Measurements from ENCODE around the gene MORN1. TPM values are rescaled to one million over a fixed set of nuclear protein-coding genes. Genes with fewer than 3 reads are reported as not detected.
A peak's percentile ranks its signal among the peaks of the same experiment; 100 is the strongest.

The MORN1 gene
- total RNA-seq, 1 experiment from 2014 or later = 17.8 TPM

DNA sequence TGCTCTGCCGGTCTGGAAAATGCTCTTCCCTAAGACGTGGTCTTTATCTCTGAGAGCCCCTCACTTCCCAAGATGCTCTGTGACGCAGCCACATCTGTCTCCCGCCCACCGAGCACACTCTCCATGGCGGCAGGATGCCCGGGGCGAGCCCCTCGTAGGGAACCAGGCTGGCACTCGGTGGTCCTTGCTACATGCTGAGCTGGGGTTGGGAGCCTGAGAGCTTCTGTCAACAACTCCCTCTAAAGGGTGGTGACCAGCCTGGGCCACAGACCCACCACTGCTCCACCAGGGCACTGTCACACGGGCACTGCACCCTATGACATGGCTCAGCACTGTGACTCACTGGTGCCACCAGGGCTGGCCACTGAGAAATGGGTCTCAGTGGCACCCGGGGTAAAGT is 18.4 kb upstream of the MORN1 start:
- in situ Hi-C loops (cut with HindIII; ENCODE audit: low pct_unique_long_range_greater_than_20kb, low sequenced_read_pairs) = no loop called here
- DNase-seq (ENCODE audit: low read depth, low spot score) = no peak

DNA sequence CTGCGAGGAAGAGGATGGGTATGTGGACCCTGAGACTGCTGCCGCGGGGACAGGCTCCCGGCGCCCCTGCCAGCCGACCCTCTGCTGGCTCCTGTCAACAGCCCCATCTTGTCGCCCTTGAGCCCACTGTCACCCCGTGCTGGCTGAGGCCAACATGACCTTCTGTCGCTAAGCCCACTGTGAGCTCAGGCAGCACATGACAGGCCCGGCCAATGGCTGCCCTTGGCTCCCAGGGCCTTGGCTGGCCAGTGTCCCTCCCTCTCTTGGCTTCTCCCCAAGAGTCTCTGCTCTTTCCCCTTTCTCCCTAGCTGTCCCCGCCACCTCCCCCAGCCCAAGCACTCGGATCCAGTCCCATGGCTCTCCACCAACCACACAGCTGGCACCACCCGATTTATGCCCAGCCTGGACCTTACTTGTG is 17.5 kb upstream of the MORN1 start:
- in situ Hi-C loops (cut with HindIII; ENCODE audit: low pct_unique_long_range_greater_than_20kb, low sequenced_read_pairs) = no loop called here
- DNase-seq (ENCODE audit: low read depth, low spot score) = no peak

DNA sequence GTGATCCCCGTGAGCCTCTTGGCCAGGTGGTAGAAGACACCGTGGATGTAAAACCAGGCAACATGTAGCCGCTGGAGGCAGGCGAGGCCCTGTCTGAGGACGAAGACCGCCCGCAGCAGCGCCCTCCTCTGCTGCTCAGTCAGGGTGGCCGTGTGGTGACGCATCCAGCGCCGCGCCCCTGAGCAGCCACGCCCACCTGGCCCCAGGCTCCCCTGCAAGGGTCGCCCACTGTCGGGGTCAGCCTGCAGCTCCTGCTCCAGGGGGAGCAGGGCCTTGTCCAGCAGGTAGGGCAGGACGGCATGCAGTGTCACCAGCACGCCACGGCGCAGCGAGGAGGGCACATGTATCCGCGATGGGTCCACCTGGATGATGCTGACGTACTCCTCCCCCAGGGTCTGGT is 17.1 kb upstream of the MORN1 start:
- no peak for DNase-seq (ENCODE audit: low read depth, low spot score)
- in situ Hi-C loops (cut with HindIII; ENCODE audit: low pct_unique_long_range_greater_than_20kb, low sequenced_read_pairs) = no loop called here

DNA sequence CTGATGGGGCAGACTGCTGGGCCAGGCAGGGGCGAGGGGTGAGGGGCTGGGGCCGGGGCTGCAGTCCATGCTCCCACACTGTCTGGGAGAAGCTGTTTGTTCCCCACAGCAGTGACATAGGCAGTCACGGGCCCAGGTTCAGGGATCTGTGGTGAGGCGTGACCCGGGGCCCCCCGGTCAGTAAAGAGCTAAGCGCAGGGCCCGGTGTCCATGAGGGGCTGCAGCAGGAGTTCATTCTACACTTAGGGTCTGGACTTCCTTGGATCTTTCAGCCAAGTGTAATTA is 16.6 kb upstream of the MORN1 start:
- DNase-seq (ENCODE audit: low read depth, low spot score) = no peak
- in situ Hi-C loops (cut with HindIII; ENCODE audit: low pct_unique_long_range_greater_than_20kb, low sequenced_read_pairs) = no loop called here

DNA sequence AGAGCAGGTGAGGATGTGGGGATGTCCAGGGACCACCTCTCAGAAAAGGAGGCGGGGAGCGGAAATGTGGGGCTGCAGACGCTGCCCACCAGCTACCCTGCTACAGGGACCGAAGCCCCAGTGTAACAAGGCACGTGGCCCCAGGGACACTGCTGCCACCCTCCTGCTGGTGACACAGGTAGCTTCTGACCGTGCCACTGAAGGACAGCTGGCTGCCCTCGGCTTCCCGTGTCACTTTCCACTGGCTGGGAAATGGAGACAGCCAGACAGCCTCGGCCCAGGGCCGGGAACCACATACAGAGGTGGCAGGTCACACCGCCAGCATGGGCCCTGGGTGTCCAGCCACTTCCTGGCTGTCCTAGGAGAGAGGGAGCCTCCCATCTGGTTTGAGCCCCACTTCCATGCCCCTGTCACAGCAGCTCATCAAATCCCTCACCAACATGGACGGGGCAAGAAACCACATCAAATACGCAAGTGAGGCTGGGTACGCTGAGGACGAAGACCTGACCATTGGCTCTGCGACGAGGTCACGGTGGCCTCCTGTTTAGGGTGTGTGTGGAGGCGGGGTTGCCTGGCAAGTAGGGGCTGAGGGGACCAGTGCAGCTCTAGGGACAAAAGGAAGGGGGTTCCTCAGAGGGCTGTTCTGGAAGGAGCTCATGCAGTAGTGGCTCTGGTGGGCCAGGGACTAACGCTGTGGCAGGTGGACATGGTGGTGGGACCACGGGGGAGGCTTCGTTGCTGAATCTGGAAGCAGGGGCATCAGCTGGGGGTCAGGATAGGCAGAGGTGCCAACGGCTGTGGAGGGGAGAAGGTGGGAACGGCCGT is 16.0 kb upstream of the MORN1 start:
- no peak for DNase-seq (ENCODE audit: low read depth, low spot score)
- in situ Hi-C loops (cut with HindIII; ENCODE audit: low pct_unique_long_range_greater_than_20kb, low sequenced_read_pairs) = no loop called here

DNA sequence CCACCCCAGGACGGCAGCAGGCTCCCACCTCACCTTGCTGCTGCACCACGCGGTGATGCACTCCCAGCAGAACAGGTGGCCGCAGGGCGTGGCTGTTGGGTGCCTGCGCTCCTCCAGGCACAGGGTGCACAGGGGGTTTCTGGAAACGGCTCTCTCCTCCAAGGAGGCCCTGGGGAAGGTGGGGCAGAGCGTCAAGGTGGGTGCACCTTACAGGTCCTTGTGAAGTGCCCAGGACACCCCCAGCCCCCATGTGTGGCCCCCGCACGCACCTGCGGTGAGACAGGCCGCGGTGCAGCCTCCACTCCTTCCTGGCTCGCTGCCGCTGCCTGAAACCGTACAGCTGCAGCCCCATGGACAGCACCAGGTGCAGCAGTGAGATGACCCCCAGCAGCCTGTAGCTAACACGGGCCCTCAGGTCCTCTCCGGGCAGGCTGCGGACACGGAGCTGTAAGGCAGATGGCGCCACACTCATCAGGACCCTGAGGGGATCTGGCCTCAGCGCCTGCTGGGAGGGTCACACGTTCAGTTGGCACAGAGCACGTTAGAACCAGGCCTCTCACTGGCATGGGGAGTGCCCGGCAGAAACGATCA is 15.2 kb upstream of the MORN1 start:
- in situ Hi-C loops (cut with HindIII; ENCODE audit: low pct_unique_long_range_greater_than_20kb, low sequenced_read_pairs) = no loop called here
- DNase-seq (ENCODE audit: low read depth, low spot score) = peak; percentile 32

DNA sequence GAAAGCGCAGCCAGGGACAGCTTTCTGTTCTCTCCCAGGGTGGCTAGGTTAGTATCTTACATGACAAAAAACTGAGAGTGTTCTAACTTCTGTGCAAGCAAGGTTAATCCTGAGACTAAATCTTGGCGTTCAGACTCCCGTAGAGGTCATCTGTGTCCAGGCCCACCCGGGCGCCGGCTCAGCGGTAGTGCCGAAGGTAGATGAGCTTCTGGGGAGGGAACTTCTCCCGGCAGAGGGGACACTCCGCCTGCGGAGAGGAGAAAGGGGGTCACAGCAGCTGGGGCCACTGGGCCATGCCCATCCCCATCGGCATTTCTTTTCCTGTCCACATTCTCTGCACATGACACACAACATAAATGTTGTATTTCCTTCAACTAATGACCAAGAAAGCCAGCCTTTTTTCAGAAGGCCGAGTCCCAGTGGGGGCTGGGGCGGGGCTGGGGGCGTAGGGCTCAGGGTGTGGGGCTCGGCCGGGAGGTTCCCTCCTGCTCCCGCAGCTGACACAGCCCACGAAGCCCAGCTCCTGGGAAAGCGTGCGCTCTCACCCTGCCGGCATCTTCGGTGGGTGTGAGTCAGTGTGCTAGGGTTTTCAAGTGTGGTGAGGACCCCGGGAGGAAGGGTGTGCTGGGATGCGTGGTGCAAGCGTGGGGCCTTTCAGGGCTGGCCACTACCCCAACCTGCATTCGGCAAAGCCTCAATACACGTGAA is 14.4 kb upstream of the MORN1 start:
- DNase-seq (ENCODE audit: low read depth, low spot score) = no peak
- in situ Hi-C loops (cut with HindIII; ENCODE audit: low pct_unique_long_range_greater_than_20kb, low sequenced_read_pairs) = no loop called here

DNA sequence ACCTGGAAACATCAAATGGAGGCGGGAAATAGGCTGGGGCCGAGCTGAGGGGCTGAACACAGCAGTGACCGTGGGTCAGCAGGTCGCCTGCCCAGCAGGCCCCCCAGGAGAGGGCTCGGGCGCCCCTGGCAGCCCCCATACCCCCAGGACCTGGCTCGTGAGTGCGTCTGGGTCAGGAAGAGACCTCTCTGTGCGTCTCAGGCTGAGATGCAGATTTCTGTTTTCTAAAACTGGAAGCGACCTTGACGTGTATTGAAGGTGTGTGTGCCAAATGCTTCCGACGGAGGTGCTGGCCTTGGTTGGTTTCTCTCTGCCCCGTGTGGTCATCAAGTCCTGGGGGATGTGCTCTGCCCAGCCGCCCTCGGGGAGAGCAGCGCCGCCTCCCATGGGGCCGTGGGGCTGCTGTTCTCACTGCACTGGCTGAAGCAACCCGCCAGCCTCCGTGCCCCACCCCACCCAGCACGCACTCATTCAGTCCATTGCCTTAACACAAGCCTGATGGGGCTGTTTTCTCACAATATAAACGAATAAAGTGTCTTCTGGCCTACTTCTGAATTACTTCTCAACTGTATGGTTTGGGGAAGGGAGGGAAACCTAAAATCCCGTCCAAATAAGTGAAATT is 13.6 kb upstream of the MORN1 start:
- in situ Hi-C loops (cut with HindIII; ENCODE audit: low pct_unique_long_range_greater_than_20kb, low sequenced_read_pairs) = no loop called here
- no peak for DNase-seq (ENCODE audit: low read depth, low spot score)

DNA sequence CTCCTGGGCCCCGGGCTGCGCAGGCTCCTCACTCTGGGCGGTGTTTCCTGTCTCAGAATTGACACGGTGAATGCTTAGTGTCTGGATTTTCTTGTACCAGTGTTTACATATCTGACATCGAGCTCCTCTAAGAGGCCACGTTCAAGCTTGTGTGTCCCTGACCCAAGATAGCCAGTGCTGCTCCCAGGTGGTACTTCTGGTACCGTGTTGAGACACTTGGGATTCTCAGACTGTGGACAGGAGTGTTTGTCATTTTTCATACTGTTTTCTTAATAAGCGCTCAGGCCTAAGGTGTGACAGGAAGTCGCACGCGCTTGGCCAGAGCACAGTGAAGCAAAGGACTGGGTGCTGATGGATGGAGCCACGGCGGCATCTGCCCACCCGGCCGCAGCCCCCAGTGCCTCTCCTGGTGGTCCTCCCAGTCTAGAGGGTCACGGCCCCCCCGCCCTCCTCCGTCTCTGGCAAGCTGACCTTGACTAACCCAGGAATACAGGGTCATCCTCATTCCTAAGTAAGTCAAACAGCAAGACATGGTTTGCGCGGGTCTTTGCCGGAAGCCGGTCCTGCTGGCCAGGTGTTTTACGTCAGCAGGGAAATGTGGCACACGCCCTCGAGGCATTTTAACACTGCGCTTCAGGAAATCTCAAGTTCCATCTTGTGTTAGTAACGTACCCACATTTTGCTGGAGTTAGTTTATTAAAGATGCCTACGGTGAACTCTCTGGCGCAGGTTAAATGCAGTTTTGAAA is 13.0 kb upstream of the MORN1 start:
- in situ Hi-C loops (cut with HindIII; ENCODE audit: low pct_unique_long_range_greater_than_20kb, low sequenced_read_pairs) = no loop called here
- no peak for DNase-seq (ENCODE audit: low read depth, low spot score)

DNA sequence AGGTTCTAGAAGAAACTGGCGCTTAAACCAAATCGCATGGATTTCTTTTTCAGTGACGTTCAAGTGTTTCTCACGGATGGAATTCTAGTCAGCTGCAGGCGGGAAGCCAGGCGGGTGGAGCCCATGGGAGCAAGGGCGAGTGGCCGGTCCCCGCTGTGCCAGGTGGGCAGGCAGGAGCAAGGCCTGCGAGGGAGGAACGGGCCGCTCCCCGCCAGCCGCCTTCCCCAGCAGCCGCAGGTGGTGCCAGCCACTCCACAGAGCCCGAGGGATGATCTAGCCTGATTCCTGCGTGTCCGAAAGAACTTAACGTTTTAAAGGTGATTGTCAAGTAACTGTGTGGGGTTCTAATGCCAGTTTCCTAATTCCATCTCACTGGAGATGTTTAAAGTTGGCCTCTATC is 11.9 kb upstream of the MORN1 start:
- no peak for DNase-seq (ENCODE audit: low read depth, low spot score)
- in situ Hi-C loops (cut with HindIII; ENCODE audit: low pct_unique_long_range_greater_than_20kb, low sequenced_read_pairs) = no loop called here

DNA sequence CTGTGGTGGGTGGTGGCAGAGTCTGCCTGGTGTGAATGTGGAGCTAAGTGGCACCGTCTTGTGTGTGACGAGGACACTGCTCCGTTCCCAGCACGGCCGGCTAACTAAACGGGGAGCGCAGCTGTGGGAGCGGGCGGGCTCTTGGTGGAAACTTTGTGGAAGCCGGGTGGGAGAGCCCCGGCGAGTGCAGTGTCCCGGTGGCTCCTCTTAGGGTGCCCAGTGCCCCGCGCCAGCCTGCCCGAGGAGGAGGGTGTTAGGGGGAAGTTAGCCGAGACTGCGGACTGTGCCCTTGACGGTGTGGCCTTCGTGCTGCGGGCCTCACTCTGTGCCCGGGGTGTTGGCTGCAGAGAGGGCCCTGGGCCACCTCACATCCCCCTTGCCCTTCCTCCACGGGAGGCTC is 11.1 kb upstream of the MORN1 start:
- in situ Hi-C loops (cut with HindIII; ENCODE audit: low pct_unique_long_range_greater_than_20kb, low sequenced_read_pairs) = no loop called here
- no peak for DNase-seq (ENCODE audit: low read depth, low spot score)

DNA sequence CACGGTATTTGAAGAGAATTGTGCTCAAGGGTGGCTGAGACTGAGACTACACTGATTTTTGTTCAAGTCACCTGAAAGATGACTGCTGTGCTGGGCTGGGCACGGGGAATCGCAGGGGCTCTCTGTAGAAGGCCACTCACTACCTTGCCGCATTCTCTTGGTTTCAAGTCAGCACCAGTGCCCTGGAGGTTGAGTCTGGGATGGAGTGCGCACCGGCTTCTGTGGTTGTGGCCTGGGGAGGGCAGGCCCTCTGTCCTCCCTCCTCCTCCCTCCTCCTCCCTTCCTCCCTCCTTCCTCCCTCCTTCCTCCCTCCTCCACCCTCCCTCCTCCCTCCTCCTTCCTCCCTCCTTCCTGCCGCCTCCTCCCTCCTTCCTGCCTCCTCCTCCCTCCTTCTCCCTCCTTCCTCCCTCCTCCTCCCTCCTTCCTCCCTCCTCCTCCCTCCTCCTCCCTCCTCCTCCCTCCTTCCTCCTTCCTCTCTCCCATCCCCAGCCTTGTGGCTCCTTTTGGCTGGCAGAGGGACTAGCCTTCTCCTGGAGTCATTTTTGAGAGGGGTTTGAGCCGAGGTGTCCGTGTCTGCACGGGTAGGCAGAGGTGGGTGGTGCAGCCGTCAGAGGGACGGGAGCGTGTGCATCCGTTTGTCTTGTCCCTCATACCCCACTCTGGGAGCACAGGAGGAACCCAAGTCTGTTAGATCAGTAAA is 9.7 kb upstream of the MORN1 start:
- in situ Hi-C loops (cut with HindIII; ENCODE audit: low pct_unique_long_range_greater_than_20kb, low sequenced_read_pairs) = no loop called here
- no peak for DNase-seq (ENCODE audit: low read depth, low spot score)

DNA sequence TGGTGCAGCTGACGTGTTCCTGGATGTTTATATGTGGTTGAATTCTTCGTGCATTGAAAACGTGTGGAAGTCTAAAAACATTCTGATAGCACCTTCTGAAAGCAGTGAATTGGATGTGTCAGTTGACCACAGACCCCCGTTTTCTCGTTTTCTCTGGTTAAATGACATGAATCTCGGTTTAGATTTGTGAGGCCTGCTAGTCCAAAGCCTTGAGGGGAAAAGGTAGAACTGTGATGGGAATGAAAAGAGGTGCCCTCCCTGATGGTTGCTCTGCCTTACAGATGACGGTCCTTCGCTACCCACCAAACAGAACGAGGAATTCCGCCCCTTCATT is 9.2 kb upstream of the MORN1 start:
- in situ Hi-C loops (cut with HindIII; ENCODE audit: low pct_unique_long_range_greater_than_20kb, low sequenced_read_pairs) = no loop called here
- DNase-seq (ENCODE audit: low read depth, low spot score) = no peak

DNA sequence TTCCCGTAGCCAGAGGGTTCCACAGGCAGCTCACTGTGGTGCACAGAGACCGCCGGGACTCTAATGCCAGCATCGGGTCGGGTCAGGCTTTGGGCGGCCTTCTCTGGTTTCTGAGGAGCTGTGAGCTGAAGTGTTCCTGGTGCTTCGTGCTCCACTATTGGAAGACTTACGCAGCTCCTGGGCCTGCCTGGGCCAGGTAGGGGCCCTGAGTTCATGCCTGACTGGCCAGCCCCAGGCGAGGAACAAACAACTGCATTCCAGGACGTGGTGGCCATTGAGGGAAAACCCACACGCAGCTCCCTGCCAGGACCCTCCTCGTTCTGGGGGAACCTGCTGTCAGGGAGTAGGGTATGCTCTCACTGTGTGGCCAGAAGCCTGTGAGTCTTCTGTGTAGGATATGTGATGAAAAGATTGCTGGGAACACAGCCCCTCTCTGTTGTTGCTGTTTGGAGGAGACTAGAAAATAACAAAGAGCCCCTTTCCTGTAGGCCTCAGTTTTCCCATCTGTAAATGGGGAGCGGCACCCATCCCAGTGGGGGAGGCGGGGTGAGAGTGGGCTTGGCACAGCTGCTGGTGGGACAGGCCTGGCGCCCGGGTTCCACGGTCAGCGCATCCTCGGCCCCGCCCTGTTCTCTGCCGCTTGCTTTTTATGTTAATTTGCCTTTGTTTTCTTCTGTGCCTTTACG is 8.7 kb upstream of the MORN1 start:
- in situ Hi-C loops (cut with HindIII; ENCODE audit: low pct_unique_long_range_greater_than_20kb, low sequenced_read_pairs) = no loop called here
- DNase-seq (ENCODE audit: low read depth, low spot score) = no peak

DNA sequence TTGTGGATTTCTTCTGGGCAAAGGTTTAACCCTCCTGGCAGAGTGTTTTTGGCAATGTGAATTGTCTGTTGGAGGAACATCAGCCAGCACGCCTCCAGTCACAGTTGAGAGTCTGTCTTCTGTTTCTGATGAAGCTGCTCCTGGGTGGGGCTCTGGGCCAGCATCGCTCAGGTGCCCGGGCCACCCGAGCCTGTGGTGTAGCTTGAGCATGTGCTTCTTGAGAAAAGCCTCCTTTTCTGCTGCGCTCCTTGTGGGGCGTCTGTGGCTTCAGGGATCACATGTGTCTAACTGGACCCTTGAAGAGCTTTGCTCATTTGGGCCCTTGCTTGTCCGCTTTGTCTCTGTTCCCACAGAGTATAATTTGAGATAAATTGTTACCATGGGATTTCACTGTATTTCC is 7.5 kb upstream of the MORN1 start:
- DNase-seq (ENCODE audit: low read depth, low spot score) = no peak
- in situ Hi-C loops (cut with HindIII; ENCODE audit: low pct_unique_long_range_greater_than_20kb, low sequenced_read_pairs) = no loop called here

DNA sequence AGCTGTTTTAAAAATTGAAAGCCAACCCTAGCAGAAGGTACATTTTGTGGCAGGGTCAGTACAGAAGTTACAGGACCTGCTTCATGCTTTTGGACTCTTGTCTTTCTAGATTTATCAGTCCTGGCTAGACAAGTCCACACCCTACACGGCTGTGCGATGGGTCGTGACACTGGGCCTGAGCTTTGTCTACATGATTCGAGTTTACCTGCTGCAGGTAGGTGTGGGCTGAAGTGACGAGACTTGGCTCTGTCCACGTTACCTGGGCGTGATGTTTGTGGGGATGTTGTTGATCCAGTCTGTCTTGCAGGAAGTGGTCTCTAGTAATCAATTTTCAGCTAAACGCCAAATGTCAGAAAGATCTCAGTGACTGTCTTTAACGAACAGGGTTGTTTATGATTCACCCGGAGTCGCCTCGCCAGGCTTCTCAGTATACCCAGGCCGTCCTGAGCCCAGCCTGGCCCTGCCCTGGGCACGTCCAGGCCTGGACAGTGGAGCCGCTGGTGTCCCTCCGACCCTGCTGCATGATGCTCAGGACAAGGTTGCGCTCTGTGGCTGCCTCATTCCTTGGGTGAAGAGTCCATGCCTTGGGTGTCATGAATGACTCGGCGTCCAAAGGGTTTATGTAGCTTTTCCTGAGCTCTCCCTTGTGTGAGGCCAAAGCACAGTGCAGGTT is 5.8 kb upstream of the MORN1 start:
- DNase-seq (ENCODE audit: low read depth, low spot score) = no peak
- in situ Hi-C loops (cut with HindIII; ENCODE audit: low pct_unique_long_range_greater_than_20kb, low sequenced_read_pairs) = no loop called here

DNA sequence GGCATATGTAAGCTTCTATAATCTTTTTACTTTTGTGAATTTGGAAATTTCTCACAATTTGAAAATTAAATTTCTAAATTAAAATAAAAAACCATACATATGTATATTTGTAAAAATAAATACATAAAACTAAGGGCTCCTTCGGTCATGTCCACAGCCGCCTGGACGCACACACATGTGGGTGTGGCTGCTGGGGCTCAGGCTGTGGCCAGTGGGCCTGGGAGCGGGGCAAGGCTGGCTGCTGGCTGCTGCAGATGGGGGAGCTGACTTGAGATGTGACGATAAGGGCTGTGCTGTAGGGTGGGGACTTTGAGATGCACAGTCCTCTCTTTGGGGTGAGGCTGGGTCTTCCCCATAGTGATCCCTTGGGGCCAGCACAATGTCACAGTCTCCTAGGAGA is 5.1 kb upstream of the MORN1 start:
- DNase-seq (ENCODE audit: low read depth, low spot score) = no peak
- in situ Hi-C loops (cut with HindIII; ENCODE audit: low pct_unique_long_range_greater_than_20kb, low sequenced_read_pairs) = no loop called here

All from SK-MEL-5 (cell line).